ENCODE measurements around the gene SIGLEC12.

GRCh38 chr19:51478381-51479234 is 23.0 kb downstream of the SIGLEC12 start, which contains the start of gene CEACAM18:
- TF ChIP-seq JUN (CRISPR knock-in tag; IDR thresholded peaks at IDR 0.05) (no peak), DZIP1 (CRISPR knock-in tag; IDR thresholded peaks at IDR 0.05) (no peak)

All from HepG2 (cell line).